ENCODE data around the gene MYO3A. TPM values are rescaled to one million over a fixed set of nuclear protein-coding genes. Genes with fewer than 3 reads are reported as not detected.

MYO3A gene
- total RNA-seq, 4 donors from 2014 or later = 0.35 to 3.1 (median 1.9) TPM

DNA sequence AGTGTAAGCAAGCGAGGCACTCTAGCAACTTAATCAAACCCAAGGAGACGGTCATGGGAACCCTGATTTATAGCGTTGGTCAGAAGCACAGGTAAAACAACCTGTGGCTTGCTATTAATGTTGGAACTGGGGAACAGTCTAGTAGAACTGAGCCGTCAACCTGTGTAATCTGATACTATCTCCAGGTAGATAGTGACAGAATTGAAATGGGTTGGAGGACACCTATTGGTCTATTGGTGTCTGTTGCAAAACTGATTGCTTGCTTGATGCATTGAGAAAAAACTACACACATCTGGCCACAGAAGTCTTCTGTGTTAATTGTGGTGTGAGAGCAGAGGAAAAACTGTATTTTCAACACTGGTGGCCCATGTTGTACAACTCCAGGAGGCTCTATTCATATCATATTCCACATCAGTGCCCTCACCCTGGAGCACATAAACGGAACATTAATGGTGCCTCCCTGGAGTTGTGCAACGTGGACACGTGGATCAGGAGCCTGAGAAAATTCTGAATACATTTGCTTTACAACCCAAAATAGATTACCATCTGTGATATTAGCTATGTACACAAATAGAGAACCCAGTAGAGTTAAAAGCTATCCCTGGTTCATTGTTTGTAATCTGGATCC lies 112.2 kb downstream of the MYO3A start:
- intact Hi-C loops (cut with DNase I) = no loop called here
- no peak for DNase-seq
- TF ChIP-seq, protein P1, sequence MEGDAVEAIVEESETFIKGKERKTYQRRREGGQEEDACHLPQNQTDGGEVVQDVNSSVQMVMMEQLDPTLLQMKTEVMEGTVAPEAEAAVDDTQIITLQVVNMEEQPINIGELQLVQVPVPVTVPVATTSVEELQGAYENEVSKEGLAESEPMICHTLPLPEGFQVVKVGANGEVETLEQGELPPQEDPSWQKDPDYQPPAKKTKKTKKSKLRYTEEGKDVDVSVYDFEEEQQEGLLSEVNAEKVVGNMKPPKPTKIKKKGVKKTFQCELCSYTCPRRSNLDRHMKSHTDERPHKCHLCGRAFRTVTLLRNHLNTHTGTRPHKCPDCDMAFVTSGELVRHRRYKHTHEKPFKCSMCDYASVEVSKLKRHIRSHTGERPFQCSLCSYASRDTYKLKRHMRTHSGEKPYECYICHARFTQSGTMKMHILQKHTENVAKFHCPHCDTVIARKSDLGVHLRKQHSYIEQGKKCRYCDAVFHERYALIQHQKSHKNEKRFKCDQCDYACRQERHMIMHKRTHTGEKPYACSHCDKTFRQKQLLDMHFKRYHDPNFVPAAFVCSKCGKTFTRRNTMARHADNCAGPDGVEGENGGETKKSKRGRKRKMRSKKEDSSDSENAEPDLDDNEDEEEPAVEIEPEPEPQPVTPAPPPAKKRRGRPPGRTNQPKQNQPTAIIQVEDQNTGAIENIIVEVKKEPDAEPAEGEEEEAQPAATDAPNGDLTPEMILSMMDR (IDR thresholded peaks at IDR 0.05) = no peak
- no peak for TF ChIP-seq POLR2A (IDR thresholded peaks at IDR 0.05)
- WGBS, 2 donors = 61 to 68% methylated on average over 7 of the region's 7 CpGs
- Histone ChIP-seq H3K36me3 (no peaks in the 10 kb centered on the region), H3K4me1 (peaks cover 0 to 8% (median 0%) of the 10 kb centered on the region in 3 donors), H3K9me3 (no peaks in the 10 kb centered on the region), H3K27ac (no peak overlapping the region), H3K4me3 (no peak overlapping the region), H3K27me3 (no peaks in the 10 kb centered on the region)

DNA sequence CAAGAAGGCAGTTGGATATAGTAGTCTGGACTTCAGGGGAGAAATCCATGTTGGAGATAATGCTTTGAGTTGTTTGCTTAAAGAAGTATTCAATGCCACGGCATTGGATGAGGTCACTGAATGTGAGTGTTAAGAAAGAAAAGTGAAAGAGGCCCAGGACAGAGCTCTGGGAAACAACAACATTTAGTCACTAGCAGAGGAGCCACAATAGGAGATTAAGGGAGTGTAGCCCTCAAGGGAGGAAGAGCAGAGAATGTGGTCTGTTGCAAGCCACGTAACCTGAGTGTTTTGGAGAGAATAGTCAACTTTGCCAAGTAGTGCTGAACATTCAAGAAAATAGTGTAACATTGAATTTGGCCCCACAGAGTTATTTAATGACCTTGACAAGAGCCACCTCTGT lies 114.7 kb downstream of the MYO3A start:
- peaks cover 0 to 7% (median 0%) of the 10 kb centered on the region in 3 donors for H3K4me1 ChIP-seq
- no peaks in the 10 kb centered on the region for H3K9me3 ChIP-seq
- no peaks in the 10 kb centered on the region for H3K36me3 ChIP-seq
- 47 to 61% methylated on average over 2 of the region's 2 CpGs for WGBS, 2 donors
- DNase-seq = no peak
- TF ChIP-seq, protein P1 (IDR thresholded peaks at IDR 0.05) = no peak
- TF ChIP-seq POLR2A (IDR thresholded peaks at IDR 0.05) = no peak
- no peak overlapping the region for H3K27ac ChIP-seq
- intact Hi-C loops (cut with DNase I) = no loop called here
- no peaks in the 10 kb centered on the region for H3K27me3 ChIP-seq
- no peak overlapping the region for H3K4me3 ChIP-seq

DNA sequence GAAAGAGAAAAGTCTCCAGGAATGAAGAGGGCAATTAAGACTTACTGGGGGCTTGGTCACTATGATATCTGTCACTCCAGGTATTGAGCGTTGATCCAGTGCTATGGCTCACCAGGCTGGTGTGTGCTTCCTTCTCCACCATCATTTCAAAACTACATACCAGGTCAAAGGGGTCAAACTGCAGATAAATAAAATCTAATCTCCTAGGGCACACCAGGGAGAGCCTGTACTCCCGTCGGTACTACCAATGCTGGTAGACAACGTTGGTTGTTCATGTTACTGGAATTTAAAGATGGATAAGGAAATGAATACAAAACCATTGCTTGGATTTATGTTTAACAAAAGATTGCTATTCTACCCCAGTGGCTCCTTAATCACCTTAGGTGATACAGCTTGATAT lies 118.3 kb downstream of the MYO3A start:
- H3K36me3 ChIP-seq = no peaks in the 10 kb centered on the region
- no peaks in the 10 kb centered on the region for H3K9me3 ChIP-seq
- intact Hi-C loops (cut with DNase I) = no loop called here
- H3K4me1 ChIP-seq = no peaks in the 10 kb centered on the region
- WGBS, 2 donors = 61 to 73% methylated on average over 4 of the region's 4 CpGs
- TF ChIP-seq POLR2A (IDR thresholded peaks at IDR 0.05) = no peak
- TF ChIP-seq, protein P1 (IDR thresholded peaks at IDR 0.05) = no peak
- no peak for DNase-seq
- H3K27me3 ChIP-seq = no peaks in the 10 kb centered on the region
- H3K4me3 ChIP-seq = no peak overlapping the region
- H3K27ac ChIP-seq = no peak overlapping the region

DNA sequence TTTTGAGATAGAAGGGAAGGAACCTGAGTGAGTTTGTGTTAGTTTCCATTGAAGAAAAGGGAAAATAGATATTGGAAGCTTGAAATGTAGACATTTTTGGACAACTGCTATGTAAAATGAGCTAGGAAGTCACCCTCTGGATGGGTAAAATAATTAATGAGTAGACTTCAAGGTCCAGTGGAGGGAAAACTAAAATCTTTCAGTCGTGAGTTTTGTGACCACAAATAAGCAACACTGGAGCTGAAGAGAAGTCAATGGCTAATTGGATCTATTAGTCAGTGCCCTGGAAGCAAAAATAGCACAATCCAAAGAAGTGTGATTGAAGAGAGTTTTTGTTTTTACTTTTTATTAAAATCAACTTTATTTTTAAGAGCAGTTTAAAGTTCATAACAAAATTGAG lies 123.4 kb downstream of the MYO3A start:
- TF ChIP-seq, protein P1 (IDR thresholded peaks at IDR 0.05) = no peak
- TF ChIP-seq POLR2A (IDR thresholded peaks at IDR 0.05) = no peak

DNA sequence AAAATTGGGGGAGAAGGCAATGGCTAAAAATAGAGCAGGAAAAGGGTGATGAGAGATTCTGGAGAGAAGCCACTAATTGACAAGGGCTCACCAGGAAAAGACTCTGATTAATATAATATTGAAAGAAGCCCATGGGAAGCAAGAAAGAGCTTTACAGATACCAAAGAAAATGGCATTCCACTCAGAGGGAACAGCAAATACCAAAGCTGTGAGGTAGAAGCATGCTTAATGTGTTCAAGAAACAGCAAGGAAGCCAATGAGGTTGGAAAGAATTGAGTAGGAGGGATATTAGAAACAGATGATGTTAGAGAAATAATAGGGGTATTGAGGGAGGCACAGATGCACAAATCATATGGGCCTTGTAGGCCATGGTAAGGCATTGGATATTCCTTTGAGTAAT lies 130.1 kb downstream of the MYO3A start:
- H3K4me3 ChIP-seq = no peak overlapping the region
- H3K4me1 ChIP-seq = no peaks in the 10 kb centered on the region
- intact Hi-C loops (cut with DNase I) = no loop called here
- no peak for DNase-seq
- no peaks in the 10 kb centered on the region for H3K9me3 ChIP-seq
- H3K27ac ChIP-seq = no peak overlapping the region
- no peaks in the 10 kb centered on the region for H3K36me3 ChIP-seq
- no peak for TF ChIP-seq POLR2A (IDR thresholded peaks at IDR 0.05)
- TF ChIP-seq, protein P1 (IDR thresholded peaks at IDR 0.05) = no peak
- no peaks in the 10 kb centered on the region for H3K27me3 ChIP-seq

More for the DNA sequence above, 123.4 kb downstream of the MYO3A start:
- H3K27me3 ChIP-seq = no peaks in the 10 kb centered on the region
- no peaks in the 10 kb centered on the region for H3K36me3 ChIP-seq
- H3K4me3 ChIP-seq = no peak overlapping the region
- no peak for DNase-seq
- intact Hi-C loops (cut with DNase I) = no loop called here
- no peaks in the 10 kb centered on the region for H3K4me1 ChIP-seq
- H3K9me3 ChIP-seq = no peaks in the 10 kb centered on the region
- H3K27ac ChIP-seq = no peak overlapping the region
- 71 to 75% methylated on average over 1 of the region's 1 CpG for WGBS, 2 donors

Data from esophagus squamous epithelium (tissue), 5 donors.